ENCODE measurements around the gene FREY1.

GRCh38 chr11:45876401-45876800 is 30.7 kb downstream of the FREY1 start:
- TF ChIP-seq EP300 (IDR thresholded peaks at IDR 0.05): no peak
- TF ChIP-seq, protein P1, sequence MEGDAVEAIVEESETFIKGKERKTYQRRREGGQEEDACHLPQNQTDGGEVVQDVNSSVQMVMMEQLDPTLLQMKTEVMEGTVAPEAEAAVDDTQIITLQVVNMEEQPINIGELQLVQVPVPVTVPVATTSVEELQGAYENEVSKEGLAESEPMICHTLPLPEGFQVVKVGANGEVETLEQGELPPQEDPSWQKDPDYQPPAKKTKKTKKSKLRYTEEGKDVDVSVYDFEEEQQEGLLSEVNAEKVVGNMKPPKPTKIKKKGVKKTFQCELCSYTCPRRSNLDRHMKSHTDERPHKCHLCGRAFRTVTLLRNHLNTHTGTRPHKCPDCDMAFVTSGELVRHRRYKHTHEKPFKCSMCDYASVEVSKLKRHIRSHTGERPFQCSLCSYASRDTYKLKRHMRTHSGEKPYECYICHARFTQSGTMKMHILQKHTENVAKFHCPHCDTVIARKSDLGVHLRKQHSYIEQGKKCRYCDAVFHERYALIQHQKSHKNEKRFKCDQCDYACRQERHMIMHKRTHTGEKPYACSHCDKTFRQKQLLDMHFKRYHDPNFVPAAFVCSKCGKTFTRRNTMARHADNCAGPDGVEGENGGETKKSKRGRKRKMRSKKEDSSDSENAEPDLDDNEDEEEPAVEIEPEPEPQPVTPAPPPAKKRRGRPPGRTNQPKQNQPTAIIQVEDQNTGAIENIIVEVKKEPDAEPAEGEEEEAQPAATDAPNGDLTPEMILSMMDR (IDR thresholded peaks at IDR 0.05): no peak
- TF ChIP-seq POLR2A (IDR thresholded peaks at IDR 0.05; ENCODE audit: low read depth): no peak
- TF ChIP-seq POLR2AphosphoS5 (IDR thresholded peaks at IDR 0.05): no peak

Data from esophagus muscularis mucosa (tissue), 4 donors.